ENCODE data around the gene UBQLN4.

UBQLN4 gene

DNA sequence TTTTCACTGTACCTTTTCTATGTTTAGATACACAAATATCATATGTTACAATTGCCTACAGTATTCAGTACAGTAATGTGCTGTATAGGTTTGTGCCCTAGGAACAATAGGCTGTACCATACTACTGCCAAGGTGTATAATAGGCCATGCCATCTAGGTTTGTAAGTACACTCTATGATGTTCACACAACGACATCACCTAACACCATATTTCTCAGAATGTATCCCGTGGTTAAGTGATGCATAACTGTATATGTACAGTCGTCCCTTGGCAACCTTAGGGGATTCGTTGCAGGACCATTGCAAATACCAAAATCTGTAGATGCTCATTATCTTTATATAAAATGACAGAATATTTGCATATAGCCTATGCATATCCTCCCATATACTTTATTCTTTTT, 27.0 kb downstream of the UBQLN4 start:
- TF ChIP-seq, protein P1, sequence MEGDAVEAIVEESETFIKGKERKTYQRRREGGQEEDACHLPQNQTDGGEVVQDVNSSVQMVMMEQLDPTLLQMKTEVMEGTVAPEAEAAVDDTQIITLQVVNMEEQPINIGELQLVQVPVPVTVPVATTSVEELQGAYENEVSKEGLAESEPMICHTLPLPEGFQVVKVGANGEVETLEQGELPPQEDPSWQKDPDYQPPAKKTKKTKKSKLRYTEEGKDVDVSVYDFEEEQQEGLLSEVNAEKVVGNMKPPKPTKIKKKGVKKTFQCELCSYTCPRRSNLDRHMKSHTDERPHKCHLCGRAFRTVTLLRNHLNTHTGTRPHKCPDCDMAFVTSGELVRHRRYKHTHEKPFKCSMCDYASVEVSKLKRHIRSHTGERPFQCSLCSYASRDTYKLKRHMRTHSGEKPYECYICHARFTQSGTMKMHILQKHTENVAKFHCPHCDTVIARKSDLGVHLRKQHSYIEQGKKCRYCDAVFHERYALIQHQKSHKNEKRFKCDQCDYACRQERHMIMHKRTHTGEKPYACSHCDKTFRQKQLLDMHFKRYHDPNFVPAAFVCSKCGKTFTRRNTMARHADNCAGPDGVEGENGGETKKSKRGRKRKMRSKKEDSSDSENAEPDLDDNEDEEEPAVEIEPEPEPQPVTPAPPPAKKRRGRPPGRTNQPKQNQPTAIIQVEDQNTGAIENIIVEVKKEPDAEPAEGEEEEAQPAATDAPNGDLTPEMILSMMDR (IDR thresholded peaks at IDR 0.05; ENCODE audit: low read depth, low read length, missing control alignments): no peak
- no peak overlapping the region for H3K4me3 ChIP-seq (ENCODE audit: low read depth, low read length)
- DNase-seq (ENCODE audit: low read depth): no peak

DNA sequence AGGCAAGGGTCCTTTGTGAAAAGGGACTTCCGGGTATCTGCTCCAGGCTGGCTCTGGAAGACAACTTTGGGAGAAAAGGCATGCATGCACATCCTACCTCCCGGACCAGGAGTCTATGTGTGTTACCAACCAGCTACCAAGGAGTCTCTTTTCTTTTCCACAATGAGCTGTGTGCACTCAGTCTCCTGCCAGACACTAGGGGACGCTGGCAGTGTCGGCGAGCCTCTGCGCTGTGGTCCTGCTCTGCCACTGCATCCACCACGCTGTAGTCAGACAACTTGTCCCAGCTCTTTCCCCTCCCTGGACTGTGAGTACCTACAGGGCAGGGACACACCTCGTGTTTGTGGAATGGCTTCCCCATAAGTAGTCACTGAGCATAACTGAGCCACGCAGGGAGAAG, 27.7 kb downstream of the UBQLN4 start:
- no peak overlapping the region for H3K4me3 ChIP-seq (ENCODE audit: low read depth, low read length)

DNA sequence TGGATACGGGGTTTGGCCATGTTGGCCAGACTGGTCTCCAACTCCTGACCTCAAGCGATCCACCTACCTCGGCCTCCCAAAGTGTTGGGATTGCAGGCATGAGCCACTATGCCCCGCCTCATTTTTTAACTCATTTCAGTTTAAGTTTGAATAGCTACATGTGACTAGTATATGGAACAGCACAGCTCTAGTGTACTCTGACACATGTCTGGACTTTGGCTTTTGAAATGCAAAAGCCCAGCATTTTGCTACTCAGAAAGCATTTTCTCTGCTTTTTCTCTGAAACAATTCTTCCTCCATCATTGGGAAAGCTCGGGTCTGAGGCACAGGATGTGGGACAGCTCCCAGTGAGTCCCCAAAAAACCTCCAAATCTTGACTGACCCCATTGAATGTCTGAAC, 28.8 kb downstream of the UBQLN4 start:
- no peak for DNase-seq (ENCODE audit: low read depth)
- no peak overlapping the region for H3K4me3 ChIP-seq (ENCODE audit: low read depth, low read length)
- TF ChIP-seq, protein P1 (IDR thresholded peaks at IDR 0.05; ENCODE audit: low read depth, low read length, missing control alignments): no peak

More for the DNA sequence above, 27.7 kb downstream of the UBQLN4 start:
- DNase-seq (ENCODE audit: low read depth): no peak
- TF ChIP-seq, protein P1 (IDR thresholded peaks at IDR 0.05; ENCODE audit: low read depth, low read length, missing control alignments): peak; percentile 71

DNA sequence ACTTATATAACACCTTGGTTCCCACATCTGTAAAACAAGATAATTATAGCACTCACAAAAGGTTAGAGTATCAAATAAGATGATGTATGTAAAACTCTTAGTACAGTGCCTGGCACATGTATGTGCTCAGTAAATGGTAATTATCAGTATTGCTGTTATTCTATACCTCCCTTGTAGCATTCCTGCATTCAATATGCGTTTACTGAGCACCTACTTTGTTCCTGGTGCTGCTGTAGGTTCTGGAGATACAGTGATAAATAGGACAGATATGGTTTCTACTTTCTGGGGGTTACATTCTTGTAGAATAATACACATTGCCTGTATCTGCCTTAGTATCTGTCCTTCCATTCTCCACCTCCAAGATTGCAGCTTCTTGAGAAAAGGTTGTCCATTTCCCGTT, 31.6 kb downstream of the UBQLN4 start:
- H3K4me3 ChIP-seq (ENCODE audit: low read depth, low read length): no peak overlapping the region
- no peak for DNase-seq (ENCODE audit: low read depth)
- TF ChIP-seq, protein P1 (IDR thresholded peaks at IDR 0.05; ENCODE audit: low read depth, low read length, missing control alignments): no peak

DNA sequence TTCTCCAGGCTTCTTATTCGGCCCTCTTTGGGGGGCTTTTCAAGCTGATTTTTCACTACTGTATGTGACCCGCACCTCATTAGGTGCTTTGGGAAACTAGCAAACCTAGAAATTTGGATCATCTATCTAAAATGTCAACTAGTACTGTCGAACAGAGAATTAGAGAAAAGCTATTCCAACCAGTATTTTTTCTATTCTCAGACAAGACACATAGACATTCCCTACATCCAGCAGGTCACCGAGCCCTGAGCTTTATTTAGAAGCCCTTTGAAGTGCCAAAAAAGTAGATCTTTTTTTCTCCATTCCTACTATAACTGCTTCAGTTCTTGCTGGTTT, 32.5 kb downstream of the UBQLN4 start:
- DNase-seq (ENCODE audit: low read depth): no peak

DNA sequence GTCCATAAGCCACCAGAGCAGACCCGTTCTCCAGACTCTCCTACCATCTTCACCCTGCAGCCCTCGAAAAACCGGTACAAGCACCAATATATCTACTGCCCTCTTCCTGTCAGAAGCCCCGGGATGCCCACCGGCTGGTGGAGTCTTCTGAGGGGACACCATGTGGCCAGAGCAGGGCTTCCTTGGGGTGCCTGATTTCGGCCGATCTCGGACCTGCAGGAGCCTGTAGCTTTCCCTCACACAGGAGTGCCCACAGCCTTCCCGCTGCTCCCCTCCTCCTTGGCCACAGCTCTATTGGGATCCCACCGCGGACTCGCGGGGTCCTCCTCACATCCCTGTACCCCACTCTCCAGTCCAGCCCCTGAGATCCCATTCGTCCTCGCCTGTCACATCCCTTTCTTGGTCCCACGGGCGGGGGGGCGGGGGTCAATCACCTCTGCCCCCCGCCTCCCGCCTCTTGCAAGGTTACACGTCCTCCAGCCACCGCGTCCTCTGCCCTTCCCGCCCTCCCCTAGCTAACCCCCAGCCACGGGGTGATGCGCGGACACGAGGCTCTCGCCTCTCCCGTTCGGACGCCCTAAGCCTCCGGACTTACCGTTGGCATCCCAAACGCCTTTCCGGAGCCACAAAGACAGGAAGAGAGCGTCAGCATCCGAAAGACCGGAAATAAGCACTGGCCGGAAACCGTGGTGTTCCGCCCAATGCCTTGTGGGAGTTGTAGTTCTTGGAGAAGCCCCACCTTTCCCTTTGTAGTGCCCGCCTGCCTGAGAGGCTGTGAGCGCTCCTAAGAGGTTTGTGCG, 33.1 kb downstream of the UBQLN4 start, which contains the start of gene SSR2:
Gene SSR2, minus strand, starts transcription at position 659 of the 800 bp plus-strand sequence. CDS start 784 bp downstream, outside the sequence.
- TF ChIP-seq, protein P1 (IDR thresholded peaks at IDR 0.05; ENCODE audit: low read depth, low read length, missing control alignments): no peak
- H3K4me3 ChIP-seq (ENCODE audit: low read depth, low read length): peak within 1 kb of the TSS; percentile 84
- peak; percentile 83 for DNase-seq (ENCODE audit: low read depth)

More for the DNA sequence above, 32.5 kb downstream of the UBQLN4 start:
- H3K4me3 ChIP-seq (ENCODE audit: low read depth, low read length): no peak overlapping the region; the same call in 1 of the 2 replicates
- TF ChIP-seq, protein P1 (IDR thresholded peaks at IDR 0.05; ENCODE audit: low read depth, low read length, missing control alignments): no peak

DNA sequence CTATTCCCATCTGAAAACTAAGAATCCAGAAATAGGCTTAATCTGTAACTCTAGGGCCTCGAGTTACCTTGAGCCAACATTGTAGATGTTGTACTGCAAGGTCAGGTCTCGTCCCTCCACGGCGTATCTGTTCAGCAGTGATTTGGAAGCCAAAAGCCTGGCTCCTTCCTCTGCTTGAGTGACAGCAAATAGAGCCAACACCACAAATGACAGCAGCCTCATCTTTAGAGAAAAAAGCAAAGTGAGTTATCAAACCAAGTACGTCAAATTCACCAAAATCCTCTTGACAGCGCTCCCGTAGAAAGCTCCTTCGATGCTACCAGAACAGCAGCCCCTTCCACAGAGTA, 33.7 kb downstream of the UBQLN4 start:
- peak overlapping the region; percentile 84 for H3K4me3 ChIP-seq (ENCODE audit: low read depth, low read length)
- TF ChIP-seq, protein P1 (IDR thresholded peaks at IDR 0.05; ENCODE audit: low read depth, low read length, missing control alignments): no peak
- DNase-seq (ENCODE audit: low read depth): no peak

Measured in GM12864 (cell line).